Subcutaneous adipose tissue (tissue), 4 donors: ENCODE measurements around the gene ATXN7L3B. TPM values are rescaled to one million over a fixed set of nuclear protein-coding genes. Genes with fewer than 3 reads are reported as not detected.

ENCODE experiments used
- total RNA-seq, 4 donors: library from RNA; depleted of rRNA; stranded (reverse); fragments of >200 nt; gene quantifications; one replicate each; pipeline ENCODE4 v1.1.0, GENCODE V29; 2016
- TF ChIP-seq, protein P1 (sequence below): fragments of 450-650 bp; IDR thresholded peaks from one replicate; pipeline ENCODE4 v1.5.1; 2016; ENCODE audit warnings: low read depth, mild to moderate bottlenecking, control low read depth, antibody characterized with exemption, moderate library complexity

The ATXN7L3B gene
- total RNA-seq, 4 donors from 2014 or later: 12.6 to 17.1 (median 14.5) TPM

- TF ChIP-seq, protein P1, sequence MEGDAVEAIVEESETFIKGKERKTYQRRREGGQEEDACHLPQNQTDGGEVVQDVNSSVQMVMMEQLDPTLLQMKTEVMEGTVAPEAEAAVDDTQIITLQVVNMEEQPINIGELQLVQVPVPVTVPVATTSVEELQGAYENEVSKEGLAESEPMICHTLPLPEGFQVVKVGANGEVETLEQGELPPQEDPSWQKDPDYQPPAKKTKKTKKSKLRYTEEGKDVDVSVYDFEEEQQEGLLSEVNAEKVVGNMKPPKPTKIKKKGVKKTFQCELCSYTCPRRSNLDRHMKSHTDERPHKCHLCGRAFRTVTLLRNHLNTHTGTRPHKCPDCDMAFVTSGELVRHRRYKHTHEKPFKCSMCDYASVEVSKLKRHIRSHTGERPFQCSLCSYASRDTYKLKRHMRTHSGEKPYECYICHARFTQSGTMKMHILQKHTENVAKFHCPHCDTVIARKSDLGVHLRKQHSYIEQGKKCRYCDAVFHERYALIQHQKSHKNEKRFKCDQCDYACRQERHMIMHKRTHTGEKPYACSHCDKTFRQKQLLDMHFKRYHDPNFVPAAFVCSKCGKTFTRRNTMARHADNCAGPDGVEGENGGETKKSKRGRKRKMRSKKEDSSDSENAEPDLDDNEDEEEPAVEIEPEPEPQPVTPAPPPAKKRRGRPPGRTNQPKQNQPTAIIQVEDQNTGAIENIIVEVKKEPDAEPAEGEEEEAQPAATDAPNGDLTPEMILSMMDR: no peak
Measured at GRCh38 chr12:74538491-74539258, 1.0 kb downstream of the ATXN7L3B start.

DNA sequence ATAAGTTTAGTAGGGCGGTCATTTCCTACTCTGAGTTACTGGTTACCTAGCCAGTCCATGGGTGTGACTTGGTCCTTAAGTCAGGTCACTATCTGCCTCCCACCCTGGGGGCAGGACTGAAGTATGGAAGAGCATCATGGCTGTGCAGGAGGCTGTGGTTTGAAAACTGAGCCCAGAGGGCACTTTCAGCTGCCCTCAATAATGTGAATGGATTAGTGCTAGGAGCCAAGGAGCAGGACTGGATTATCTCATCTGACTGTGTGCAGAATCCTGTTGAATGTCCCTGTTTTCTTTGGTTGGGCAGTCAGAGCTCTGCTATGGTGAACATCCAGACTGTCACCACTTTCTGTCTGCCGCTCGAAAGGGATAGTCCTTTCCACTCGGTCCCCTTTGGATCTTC is 1.6 kb downstream of the ATXN7L3B start:
- TF ChIP-seq, protein P1: no peak

DNA sequence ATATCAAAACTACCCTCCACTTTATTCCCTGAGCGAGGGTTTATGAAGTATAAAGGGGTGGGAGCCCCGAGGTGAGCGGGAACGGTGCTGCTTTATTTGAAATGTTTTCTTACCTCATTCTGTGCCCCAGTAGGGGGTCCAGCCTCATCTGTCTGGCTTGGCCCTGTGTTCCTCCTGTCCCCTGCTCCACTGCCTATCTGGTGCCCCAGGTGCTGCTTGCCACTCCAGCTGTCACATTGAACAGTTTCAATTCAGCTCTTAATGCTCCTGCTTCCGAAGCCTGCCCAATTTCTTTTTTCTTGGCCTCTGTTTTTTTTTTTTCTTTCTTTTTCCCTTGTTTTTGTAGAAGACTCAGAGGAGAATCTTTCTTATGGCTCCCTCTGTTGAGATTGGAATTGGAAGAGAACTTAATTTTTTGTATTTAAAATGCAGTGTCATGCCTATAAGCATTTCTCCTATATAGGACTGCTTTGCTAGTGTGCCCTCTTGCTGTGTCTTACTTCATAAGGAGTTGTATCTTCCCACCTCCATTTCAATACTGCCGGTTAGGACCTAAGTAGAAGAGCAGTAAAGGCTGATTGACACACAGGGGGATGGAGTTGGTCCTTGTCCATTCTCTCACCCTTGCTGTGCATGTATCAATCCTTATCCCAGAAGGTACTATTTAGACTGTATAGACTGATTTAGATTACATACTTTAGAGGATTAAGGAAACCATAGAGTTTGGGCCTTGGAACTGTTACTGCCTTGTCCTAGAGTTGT is 2.3 kb downstream of the ATXN7L3B start:
- TF ChIP-seq, protein P1: no peak

DNA sequence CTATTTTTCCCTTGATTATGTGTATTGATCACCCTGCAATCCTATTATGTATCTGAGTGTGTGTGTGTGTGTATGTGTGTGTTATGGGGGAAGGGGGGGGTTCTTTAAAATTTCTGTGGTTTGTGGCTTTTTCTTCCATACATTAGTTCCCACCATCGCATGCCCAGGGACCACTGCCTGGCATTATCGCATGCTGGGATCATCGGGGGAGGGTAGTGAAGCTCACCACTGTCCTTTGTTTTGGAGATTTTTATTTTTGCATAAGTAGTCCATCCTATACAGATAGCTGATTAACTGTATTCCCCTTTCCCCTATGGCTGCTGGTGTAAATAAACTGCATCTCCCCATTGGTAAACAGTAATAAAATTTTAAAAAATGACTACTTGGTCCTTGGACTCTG is 3.4 kb downstream of the ATXN7L3B start:
- TF ChIP-seq, protein P1: no peak

DNA sequence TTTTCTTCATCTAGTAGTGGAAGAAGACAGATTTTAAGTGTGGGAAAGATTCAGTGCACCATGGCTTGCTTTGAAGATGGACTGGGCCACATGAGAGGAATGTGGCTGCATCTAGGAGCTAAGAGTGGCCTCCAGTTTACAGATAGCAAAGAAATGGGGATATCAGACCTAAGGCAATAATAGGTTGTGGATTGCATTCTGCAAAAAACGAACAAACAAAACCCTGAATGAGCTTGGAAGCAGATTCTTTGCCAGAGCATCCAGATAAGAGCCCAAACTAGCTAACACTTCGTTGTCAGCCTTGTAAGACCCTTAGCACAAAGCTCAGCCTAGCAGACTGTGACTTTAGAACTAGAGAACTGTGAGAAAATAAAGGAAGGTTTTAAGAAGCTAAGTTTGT is 9.6 kb downstream of the ATXN7L3B start:
- TF ChIP-seq, protein P1: no peak

DNA sequence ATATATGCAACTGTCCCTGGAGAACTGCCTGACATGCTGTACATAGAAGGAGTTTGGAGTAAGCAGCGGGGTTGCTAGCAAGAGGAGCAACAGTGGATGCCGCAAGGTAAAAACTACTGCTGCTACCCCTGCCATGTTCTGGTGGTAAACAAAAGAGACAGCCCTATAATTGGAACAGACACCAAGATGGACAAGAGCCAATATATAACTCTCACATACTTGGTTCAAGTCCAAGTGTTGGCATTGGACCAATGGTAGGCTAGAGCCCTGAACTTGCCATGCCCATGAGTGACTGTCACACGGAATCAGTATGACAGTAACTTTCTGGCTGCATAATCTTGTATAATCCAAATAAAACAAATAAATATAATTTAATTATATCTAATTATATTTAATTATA is 13.7 kb downstream of the ATXN7L3B start:
- TF ChIP-seq, protein P1: no peak

GRCh38 chr12:74552201-74552600 is 14.6 kb downstream of the ATXN7L3B start:
- TF ChIP-seq, protein P1: no peak
